Measurements from ENCODE around the gene HS6ST2. TPM values are rescaled to one million over a fixed set of nuclear protein-coding genes. Genes with fewer than 3 reads are reported as not detected.

HS6ST2 gene
- total RNA-seq, 1 experiment from 2014 or later = 0.26 TPM

DNA sequence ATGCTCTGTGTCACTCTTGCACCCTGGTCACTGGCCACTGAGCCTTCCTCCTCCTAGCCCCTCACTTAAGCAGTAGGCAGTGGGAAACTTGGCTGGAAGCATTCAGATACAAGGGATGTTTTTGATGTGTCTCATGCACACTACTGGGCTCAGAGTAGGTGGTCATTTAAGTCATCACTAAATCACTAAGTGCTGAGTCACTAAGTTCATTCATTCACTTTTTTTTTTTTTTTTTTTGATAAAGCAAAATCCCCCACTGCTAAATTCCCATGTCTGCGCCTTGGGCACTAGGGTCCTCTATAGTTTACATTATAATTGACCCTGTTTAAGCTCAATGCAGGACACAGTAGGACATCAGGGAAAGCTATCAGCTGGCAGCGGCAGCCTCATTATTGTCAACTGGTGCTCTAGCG lies 287.2 kb downstream of the HS6ST2 start:
- ChIA-PET CTCF (no interaction called here), POLR2A (interaction anchor here (0.7 kb wide), 1 partner anchor 147 kb away, joined by 10 read pairs; no protein-coding TSS in a partner anchor)
- Histone ChIP-seq H3K4me3 (ENCODE audit: low read depth in 2 of 2, low read length in 2 of 2) (no peak overlapping the region), H3K36me3 (ENCODE audit: control insufficient read depth, insufficient read depth, low read length) (no peaks in the 10 kb centered on the region), H3K27me3 (ENCODE audit: control insufficient read depth, insufficient read depth, low read length) (peaks cover 3% of the 10 kb centered on the region), H3K27ac (ENCODE audit: low read length) (no peak overlapping the region), H3K9me3 (ENCODE audit: control insufficient read depth, insufficient read depth, low read depth, low read length) (no peaks in the 10 kb centered on the region), H3K4me1 (ENCODE audit: control insufficient read depth, insufficient read depth, low read length) (no peaks in the 10 kb centered on the region)
- in situ Hi-C loops (cut with HindIII; ENCODE audit: low pct_unique_long_range_greater_than_20kb, low sequenced_read_pairs) (no loop called here), intact Hi-C loops (cut with micrococcal nuclease; ENCODE audit: unreplicated experiment) (no loop called here)
- BruUV-seq (replicated peaks) = no TSS peak
- DNase-seq (ENCODE audit: low read depth, low spot score) (no peak), ATAC-seq (no peak)
- TF ChIP-seq SIN3A (IDR thresholded peaks at IDR 0.05; ENCODE audit: borderline replicate concordance, insufficient read depth, low read depth, low read length) (no peak), POLR2AphosphoS5 (IDR thresholded peaks at IDR 0.05; ENCODE audit: low read depth, low read length) (no peak), TCF7L2 (IDR thresholded peaks at IDR 0.05; ENCODE audit: low read depth, low read length) (no peak)
- TF ChIP-seq, protein P1, sequence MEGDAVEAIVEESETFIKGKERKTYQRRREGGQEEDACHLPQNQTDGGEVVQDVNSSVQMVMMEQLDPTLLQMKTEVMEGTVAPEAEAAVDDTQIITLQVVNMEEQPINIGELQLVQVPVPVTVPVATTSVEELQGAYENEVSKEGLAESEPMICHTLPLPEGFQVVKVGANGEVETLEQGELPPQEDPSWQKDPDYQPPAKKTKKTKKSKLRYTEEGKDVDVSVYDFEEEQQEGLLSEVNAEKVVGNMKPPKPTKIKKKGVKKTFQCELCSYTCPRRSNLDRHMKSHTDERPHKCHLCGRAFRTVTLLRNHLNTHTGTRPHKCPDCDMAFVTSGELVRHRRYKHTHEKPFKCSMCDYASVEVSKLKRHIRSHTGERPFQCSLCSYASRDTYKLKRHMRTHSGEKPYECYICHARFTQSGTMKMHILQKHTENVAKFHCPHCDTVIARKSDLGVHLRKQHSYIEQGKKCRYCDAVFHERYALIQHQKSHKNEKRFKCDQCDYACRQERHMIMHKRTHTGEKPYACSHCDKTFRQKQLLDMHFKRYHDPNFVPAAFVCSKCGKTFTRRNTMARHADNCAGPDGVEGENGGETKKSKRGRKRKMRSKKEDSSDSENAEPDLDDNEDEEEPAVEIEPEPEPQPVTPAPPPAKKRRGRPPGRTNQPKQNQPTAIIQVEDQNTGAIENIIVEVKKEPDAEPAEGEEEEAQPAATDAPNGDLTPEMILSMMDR (IDR thresholded peaks at IDR 0.05) = no peak
- TF ChIP-seq, protein P2, sequence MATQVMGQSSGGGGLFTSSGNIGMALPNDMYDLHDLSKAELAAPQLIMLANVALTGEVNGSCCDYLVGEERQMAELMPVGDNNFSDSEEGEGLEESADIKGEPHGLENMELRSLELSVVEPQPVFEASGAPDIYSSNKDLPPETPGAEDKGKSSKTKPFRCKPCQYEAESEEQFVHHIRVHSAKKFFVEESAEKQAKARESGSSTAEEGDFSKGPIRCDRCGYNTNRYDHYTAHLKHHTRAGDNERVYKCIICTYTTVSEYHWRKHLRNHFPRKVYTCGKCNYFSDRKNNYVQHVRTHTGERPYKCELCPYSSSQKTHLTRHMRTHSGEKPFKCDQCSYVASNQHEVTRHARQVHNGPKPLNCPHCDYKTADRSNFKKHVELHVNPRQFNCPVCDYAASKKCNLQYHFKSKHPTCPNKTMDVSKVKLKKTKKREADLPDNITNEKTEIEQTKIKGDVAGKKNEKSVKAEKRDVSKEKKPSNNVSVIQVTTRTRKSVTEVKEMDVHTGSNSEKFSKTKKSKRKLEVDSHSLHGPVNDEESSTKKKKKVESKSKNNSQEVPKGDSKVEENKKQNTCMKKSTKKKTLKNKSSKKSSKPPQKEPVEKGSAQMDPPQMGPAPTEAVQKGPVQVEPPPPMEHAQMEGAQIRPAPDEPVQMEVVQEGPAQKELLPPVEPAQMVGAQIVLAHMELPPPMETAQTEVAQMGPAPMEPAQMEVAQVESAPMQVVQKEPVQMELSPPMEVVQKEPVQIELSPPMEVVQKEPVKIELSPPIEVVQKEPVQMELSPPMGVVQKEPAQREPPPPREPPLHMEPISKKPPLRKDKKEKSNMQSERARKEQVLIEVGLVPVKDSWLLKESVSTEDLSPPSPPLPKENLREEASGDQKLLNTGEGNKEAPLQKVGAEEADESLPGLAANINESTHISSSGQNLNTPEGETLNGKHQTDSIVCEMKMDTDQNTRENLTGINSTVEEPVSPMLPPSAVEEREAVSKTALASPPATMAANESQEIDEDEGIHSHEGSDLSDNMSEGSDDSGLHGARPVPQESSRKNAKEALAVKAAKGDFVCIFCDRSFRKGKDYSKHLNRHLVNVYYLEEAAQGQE (IDR thresholded peaks at IDR 0.05; ENCODE audit: insufficient read depth in 1 of 2, low read depth in 2 of 2, low read length in 1 of 2) = no peak

GRCh38 chrX:132669142-132669541 lies 289.3 kb downstream of the HS6ST2 start:
- ATAC-seq = no peak
- Histone ChIP-seq H3K27ac (ENCODE audit: low read length) (no peak overlapping the region), H3K4me3 (ENCODE audit: low read depth in 2 of 2, low read length in 2 of 2) (no peak overlapping the region), H3K9me3 (ENCODE audit: control insufficient read depth, insufficient read depth, low read depth, low read length) (no peaks in the 10 kb centered on the region), H3K36me3 (ENCODE audit: control insufficient read depth, insufficient read depth, low read length) (no peaks in the 10 kb centered on the region), H3K4me1 (ENCODE audit: control insufficient read depth, insufficient read depth, low read length) (no peaks in the 10 kb centered on the region), H3K27me3 (ENCODE audit: control insufficient read depth, insufficient read depth, low read length) (peaks cover 3% of the 10 kb centered on the region)
- BruUV-seq (replicated peaks) = no TSS peak
- ChIA-PET CTCF (no interaction called here), POLR2A (no interaction called here)
- in situ Hi-C loops (cut with HindIII; ENCODE audit: low pct_unique_long_range_greater_than_20kb, low sequenced_read_pairs) (no loop called here), intact Hi-C loops (cut with micrococcal nuclease; ENCODE audit: unreplicated experiment) (no loop called here)
- TF ChIP-seq TCF7L2 (IDR thresholded peaks at IDR 0.05; ENCODE audit: low read depth, low read length) = no peak
- TF ChIP-seq SIN3A (IDR thresholded peaks at IDR 0.05; ENCODE audit: borderline replicate concordance, insufficient read depth, low read depth, low read length) = no peak
- no peak for TF ChIP-seq POLR2AphosphoS5 (IDR thresholded peaks at IDR 0.05; ENCODE audit: low read depth, low read length)
- TF ChIP-seq, protein P2 (IDR thresholded peaks at IDR 0.05; ENCODE audit: insufficient read depth in 1 of 2, low read depth in 2 of 2, low read length in 1 of 2) = no peak
- TF ChIP-seq, protein P1 (IDR thresholded peaks at IDR 0.05) = no peak
- DNase-seq (ENCODE audit: low read depth, low spot score) = no peak
